HG03565 (cell line): Measurements from ENCODE around the gene TECPR1.
A peak's percentile ranks its signal among the peaks of the same experiment; 100 is the strongest.

Experiments used
- ATAC-seq: cut with Tn5 transposase; IDR thresholded peaks from one replicate; pipeline ENCODE4 v1.9.1; 2021; ENCODE audit warnings: mild to moderate bottlenecking, moderate library complexity; ENCODE audit not compliant: unreplicated experiment

TECPR1 gene

GRCh38 chr7:98211676-98212531 is 40.1 kb downstream of the TECPR1 start:
- ATAC-seq, result no peak

- ATAC-seq, result no peak
Observed at GRCh38 chr7:98211221-98211675, 40.8 kb downstream of the TECPR1 start, which contains the start of gene BHLHA15. BHLHA15 (plus strand) TSS chr7:98211439; CDS start chr7:98212310, 871 bp downstream.

GRCh38 chr7:98210513-98211220 is 41.4 kb downstream of the TECPR1 start:
- no peak for ATAC-seq

GRCh38 chr7:98209166-98209920 is 42.7 kb downstream of the TECPR1 start:
- ATAC-seq, result no peak

- no peak for ATAC-seq
Observed at GRCh38 chr7:98206451-98207330, 45.3 kb downstream of the TECPR1 start.

GRCh38 chr7:98205162-98205845 is 46.7 kb downstream of the TECPR1 start:
- no peak for ATAC-seq

- no peak for ATAC-seq
Observed at GRCh38 chr7:98204670-98205069, 47.4 kb downstream of the TECPR1 start.

GRCh38 chr7:98203964-98204605 is 47.9 kb downstream of the TECPR1 start:
- ATAC-seq, result no peak

- ATAC-seq, result peak; percentile 25
Observed at GRCh38 chr7:98203261-98203963, 48.6 kb downstream of the TECPR1 start.

- ATAC-seq, result peak; percentile 90
Observed at GRCh38 chr7:98202367-98203195, 49.5 kb downstream of the TECPR1 start.

- ATAC-seq, result peak; percentile 35
Observed at GRCh38 chr7:98200364-98200763, 51.7 kb downstream of the TECPR1 start.

GRCh38 chr7:98199131-98199530 is 52.9 kb downstream of the TECPR1 start:
- no peak for ATAC-seq

- no peak for ATAC-seq
Observed at GRCh38 chr7:98196706-98197605, 55.1 kb downstream of the TECPR1 start.

- ATAC-seq, result no peak
Observed at GRCh38 chr7:98194672-98195457, 57.2 kb downstream of the TECPR1 start.

GRCh38 chr7:98194186-98194585 is 57.8 kb downstream of the TECPR1 start:
- no peak for ATAC-seq
